NCI-H2227 (cell line): ENCODE measurements around the gene TENM4.
"Not testable (repeated sequence)": the region's sequence is repeated elsewhere in the genome, so short reads cannot be mapped to it uniquely, and the experiment has no call there.

ENCODE experiments used
- DNase-seq: peaks from one replicate; lab custom pipeline; 2025; ENCODE audit not compliant: unreplicated experiment; lab: John Stamatoyannopoulos, UW

The TENM4 gene

GRCh38 chr11:79220171-79220570, 220.7 kb downstream of the TENM4 start:
- no peak for DNase-seq

DNA sequence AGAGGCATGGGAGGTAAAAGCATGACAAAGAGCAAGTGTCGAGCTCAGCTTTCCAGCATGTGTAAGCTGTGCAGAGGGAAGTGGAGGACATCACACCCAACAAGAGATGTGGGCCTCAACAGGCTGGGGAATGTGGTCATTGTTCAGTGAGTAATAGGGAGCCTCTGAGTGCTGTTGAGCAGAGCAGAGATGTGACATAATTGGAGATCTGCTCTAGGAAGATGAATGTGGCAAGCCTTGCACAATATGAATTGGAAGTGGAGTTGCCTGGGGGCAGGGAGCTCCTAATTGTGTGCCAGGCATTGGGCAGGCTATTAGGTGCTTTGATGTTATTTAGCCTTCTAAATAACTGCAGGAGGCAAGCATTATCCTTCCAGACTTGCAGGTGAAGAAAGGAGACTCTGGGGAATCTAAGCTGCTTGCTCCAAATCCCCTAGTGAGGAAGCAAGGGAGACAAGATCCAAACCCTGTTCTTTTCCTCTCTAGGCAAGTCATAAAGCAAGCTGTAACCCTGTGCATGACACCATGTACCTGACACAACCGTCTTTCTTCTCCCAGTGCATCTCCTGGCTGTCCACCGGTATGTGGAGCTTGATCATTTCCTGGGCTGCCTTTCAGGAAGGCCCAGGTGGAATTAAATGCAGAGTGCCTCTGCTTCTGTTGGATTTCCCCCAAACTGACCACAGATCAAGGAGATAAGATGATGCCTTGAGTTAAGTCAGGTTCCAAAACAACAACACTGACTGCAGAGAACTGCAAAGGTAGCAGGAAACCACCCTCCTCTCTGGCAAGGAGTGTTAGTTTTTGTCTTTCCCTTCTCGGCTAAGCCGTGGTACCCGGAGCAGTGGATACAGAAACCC, 221.4 kb downstream of the TENM4 start:
- DNase-seq = no peak

DNA sequence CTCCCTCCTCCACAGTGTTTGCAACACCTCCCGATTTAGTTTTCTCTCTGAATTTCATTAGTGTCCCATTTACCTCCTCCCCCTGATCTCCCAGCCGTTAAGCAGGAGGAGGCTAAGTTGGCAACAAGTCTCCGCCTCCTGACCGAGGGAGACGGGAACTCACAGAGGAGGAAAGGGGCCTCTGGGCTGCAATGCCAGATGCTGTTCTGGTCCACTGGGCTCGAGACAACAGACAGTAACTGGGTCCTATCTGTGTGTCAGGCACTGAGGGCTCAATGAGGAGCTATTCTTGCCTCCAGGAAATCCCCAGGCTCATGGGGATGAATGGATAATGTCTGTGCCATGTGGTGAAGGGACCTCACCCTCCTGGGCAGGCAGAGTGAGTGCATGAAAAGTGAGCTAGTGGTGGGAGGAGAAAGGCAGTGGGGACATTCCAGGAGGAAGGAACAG, 228.1 kb downstream of the TENM4 start:
- DNase-seq = no peak

GRCh38 chr11:79209540-79210266, 231.1 kb downstream of the TENM4 start:
- no peak for DNase-seq

- no peak for DNase-seq
Measured at GRCh38 chr11:79208126-79208525, 232.7 kb downstream of the TENM4 start.

- DNase-seq = no peak
Measured at GRCh38 chr11:79206951-79207350, 233.9 kb downstream of the TENM4 start.

GRCh38 chr11:79205786-79206185, 235.0 kb downstream of the TENM4 start:
- no peak for DNase-seq

DNA sequence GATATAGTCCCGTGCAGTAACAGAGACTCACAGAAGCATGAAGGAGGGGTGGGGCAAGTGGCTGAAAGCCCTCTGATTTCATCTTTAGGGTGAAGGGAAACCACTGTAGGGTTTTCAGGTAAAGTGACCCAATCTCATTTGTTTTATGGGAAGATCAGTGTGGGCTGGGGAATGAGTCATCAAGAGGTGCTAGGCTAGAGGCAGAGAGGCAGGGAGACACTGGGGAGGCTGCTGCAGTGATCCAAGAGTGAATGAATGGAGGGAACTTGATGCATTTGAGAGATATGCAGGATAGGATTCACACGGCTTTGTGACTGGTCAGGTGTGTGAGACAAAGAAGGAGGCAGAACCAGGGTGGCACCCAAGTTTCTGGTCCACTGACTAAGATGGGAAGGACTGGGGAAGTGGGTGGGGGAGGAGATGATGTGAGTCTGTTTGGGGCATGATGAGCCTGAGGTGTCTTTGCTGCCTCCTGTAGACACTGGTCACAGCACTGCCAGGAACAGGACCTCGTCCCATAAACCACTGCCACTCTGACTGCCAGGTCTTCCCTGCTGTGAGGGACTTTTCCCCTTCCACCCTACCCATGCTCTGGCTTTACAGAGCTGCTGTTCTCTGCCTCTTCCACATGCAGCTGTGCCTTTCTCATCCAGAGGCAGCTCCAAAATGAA, 239.0 kb downstream of the TENM4 start:
- no peak for DNase-seq

DNA sequence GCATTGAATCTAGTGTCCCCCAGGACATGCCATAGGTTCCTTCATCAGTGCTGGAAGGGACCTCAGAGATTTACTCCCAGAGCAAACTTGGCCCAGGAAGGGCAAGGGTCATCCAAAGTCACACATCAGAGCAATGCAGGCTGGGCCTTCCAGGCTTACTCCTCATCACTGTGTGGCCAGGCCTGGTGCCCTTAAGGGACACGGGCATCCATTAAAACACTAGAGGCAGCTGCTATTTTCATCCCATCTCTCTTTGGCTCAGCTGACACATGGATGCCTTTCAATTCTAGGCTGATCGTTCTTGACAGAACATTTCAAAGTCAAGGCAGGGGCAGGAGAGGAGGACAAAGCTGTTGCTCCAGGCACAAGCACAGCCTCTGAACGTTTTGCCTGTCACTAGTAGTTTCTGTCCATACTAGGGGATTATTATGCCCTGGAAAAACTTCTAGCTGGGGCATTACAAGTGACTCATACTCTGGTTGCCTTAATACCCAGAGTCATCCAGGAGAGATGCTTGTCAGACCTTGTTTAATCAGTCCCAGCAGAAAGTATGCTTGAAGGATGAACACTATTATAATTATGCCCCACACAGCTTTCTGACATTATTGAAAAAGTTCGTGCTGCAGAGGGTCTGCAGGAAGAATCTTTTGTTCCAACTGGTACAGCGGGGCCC, 240.3 kb downstream of the TENM4 start:
- DNase-seq = no peak

GRCh38 chr11:79199729-79200354, 241.0 kb downstream of the TENM4 start:
- DNase-seq = no peak

- no peak for DNase-seq
Measured at GRCh38 chr11:79198898-79199250, 242.0 kb downstream of the TENM4 start.

DNA sequence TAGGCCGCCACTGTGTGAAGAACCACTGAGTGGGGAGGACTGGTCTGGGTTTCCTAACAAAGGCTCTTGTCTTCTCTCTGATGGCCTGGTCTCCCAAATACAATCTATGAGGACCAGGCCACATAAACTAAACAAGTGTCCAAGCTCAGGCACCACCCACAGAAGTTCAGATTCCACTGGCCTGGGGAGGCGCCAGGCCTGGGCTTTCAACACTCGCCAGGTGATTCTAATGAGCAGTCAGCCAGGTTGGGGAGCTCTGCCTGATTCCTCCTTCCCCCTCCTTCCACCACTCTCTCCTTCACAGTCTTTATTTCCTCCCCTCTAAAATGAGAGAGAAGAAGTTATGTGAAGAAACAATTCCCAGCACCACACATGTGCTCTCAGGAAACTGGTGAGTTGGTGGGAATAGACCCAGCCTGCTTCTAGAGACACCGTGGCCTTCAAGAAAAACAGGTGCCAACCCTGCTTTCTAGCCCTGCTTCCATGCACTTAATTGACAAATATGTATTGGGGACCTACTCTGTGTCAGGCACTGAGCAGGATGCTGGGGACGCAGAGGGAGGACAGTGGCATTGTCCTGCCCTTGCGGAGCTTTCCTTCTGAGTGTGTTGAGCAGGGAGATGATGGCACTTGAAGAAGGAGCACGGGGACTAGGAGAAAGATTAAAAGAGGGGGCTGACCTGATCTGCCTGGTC, 242.5 kb downstream of the TENM4 start:
- DNase-seq = no peak

DNA sequence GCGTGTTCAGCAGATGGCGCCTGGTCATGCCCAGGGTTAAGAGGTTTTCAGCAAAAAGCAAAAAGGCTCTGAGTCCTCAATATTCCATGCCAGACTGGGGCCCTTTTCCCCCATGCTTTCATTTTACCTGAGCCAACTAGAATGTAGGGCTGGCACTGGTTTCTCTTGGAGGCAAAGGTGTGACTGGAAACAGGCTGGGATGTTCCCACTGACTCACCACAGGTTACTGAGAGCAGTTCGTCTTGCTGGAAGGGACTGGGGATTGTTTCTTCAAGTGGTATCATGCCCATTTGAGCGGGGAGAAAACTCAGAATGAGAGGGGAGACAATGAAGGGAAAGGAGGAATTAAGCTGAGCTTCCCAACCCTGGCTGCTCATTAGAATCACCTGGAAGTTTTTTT, 243.9 kb downstream of the TENM4 start:
- no peak for DNase-seq

- DNase-seq = no peak
Measured at GRCh38 chr11:79195209-79195608, 245.6 kb downstream of the TENM4 start.

- no peak for DNase-seq
Measured at GRCh38 chr11:79193663-79194310, 247.0 kb downstream of the TENM4 start.

DNA sequence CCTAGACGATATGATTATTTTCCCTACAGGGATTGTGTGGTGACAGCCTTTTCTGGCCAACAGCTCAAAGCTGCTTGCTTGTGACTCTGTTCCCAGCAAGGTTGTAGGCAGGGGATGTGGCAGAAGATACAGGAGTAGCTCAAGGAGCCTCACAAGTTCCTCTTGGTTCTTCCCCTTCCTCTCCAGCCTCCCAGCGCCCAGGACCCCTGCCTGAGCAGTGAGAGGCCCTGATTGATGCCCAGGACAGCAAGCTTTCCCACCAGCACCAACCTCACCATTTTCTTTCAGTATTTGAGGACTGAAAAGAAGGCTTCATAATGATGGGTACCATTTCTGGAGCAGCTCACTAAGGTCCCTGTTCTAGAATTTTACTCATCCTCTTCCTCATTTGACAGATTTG, 248.0 kb downstream of the TENM4 start:
- no peak for DNase-seq

DNA sequence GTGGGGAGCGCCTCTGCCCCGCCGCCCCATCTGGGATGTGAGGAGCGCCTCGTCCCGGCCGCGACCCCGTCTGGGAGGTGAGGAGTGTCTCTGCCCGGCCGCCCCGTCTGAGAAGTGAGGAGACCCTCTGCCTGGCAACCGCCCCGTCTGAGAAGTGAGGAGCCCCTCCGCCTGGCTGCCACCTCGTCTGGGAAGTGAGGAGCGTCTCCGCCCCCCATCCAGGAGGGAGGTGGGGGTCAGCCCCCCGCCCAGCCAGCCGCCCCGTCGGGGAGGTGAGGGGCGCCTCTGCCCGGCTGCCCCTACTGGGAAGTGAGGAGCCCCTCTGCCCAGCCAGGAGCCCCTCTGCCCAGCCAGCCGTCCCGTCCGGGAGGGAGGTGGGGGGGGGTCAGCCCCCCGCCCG, 249.1 kb downstream of the TENM4 start:
- not testable (repeated sequence) for DNase-seq

GRCh38 chr11:79190553-79190952, 250.3 kb downstream of the TENM4 start:
- not testable (repeated sequence) for DNase-seq

DNA sequence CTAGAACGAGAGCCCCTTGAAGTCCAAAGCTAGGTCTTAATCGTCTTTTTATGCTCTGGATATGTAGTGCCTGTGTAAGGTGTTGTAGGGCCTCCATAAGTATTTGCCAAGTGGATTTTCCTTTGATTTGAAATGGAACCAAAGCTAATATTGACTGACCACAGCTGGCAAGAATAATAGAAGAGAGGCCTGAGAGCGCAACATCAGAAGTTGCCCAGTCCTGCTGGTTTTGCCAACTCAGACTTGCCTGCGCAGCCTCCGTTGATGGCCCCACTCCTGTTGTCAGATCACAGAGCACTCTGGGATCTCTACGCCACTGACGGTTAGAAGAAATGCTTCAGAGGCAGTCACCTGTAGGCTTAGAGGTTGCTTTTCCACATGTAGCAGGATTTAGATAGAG, 251.2 kb downstream of the TENM4 start:
- no peak for DNase-seq

DNA sequence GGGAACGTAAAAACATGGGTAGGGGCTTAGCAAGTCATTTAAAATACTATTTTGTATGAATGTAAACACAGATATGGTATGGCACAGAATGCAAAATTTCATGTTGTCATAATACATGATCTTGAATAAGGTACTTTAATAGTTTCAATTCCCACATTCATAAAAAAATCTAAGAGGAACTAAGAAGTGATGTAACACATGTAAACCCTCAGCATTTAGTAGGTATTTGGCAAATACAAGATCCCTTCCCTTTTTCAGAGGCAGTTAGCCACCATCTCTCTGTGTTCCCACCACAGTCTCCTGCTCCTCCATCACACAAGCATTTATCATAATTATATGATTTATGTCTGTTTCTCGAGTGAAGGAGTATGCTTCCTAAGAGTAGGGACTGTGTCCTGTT, 251.8 kb downstream of the TENM4 start:
- no peak for DNase-seq
